Activated CD8-positive, alpha-beta memory T cell treated with anti-CD3 and anti-CD28 coated beads for 4 hours (primary cell): Measurements from ENCODE around the gene EFCAB8.
A peak's percentile ranks its signal among the peaks of the same experiment; 100 is the strongest.
"Not testable (repeated sequence)": the region's sequence is repeated elsewhere in the genome, so short reads cannot be mapped to it uniquely, and the experiment has no call there.

ENCODE experiments used
- DNase-seq, 2 donors: peaks; one replicate each; pipeline ENCODE4 v3.0.0-alpha.2; 2020; ENCODE audit warnings: low read depth in 2 of 2

Gene EFCAB8

GRCh38 chr20:32886652-32887051, 27.9 kb downstream of the EFCAB8 start:
- DNase-seq, result no peak

DNA sequence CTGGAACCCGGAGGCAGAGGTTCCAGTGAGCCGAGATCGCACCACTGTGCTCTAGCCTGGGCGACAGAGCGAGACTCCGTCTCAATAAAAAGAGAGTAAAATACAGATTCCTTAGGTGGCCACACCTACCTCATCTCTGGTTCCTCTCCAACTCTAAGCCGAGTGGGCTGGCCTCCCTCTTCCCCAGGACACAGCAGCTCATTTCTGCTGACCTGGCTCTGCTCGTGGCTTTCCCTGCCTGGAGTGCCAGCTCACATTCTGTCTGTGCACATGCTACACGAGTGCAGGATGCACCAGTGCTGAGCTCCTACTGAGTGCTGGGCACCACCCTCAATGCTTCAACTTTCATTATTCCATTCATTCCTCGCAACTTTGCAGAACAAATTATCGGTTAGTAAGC, 28.8 kb downstream of the EFCAB8 start:
- no peak for DNase-seq

DNA sequence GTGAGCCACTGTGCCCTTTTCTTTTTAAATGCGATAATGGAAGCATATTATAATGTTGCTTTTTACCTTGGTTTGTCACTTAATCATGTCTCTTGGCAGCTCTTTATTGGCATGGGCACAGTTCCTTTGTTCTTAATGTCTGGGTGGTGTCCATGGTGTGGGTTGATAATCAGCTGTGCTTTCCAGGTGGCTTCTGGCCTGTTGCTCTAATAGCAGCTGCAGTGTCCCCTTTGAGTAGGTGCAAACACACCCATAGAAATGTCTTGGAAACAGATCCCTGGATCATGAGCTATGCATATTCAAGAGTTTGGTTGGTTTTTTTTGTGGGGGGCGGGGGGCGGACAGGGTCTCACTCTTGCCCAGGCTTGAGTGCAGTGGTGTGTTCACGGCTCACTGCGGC, 29.9 kb downstream of the EFCAB8 start:
- DNase-seq, result no peak

DNA sequence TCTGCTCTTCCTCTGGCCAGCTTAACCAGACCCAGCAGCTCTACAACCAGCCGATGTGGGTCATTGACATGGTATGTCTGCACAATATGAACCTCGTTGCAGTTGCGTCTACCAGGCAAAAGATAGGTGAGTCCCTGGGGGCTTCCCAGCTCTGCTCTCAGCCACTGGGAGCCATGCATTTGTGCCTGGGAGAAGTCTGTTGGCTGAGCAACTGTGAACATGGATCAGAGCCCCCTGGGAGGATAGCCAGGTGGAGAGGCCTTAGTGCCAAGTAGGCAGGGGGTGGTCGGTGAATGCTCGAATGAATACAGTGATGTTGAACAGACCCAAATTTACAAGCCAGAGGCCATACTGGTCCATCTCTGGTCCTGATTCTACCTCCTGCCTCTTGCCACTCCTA, 30.6 kb downstream of the EFCAB8 start:
- DNase-seq, result no peak

GRCh38 chr20:32891491-32891890, 32.8 kb downstream of the EFCAB8 start:
- DNase-seq, result no peak

GRCh38 chr20:32891926-32892660, 33.4 kb downstream of the EFCAB8 start:
- no peak for DNase-seq

GRCh38 chr20:32893263-32894025, 34.7 kb downstream of the EFCAB8 start:
- DNase-seq, result no peak

GRCh38 chr20:32894026-32894483, 35.3 kb downstream of the EFCAB8 start:
- DNase-seq, result no peak

DNA sequence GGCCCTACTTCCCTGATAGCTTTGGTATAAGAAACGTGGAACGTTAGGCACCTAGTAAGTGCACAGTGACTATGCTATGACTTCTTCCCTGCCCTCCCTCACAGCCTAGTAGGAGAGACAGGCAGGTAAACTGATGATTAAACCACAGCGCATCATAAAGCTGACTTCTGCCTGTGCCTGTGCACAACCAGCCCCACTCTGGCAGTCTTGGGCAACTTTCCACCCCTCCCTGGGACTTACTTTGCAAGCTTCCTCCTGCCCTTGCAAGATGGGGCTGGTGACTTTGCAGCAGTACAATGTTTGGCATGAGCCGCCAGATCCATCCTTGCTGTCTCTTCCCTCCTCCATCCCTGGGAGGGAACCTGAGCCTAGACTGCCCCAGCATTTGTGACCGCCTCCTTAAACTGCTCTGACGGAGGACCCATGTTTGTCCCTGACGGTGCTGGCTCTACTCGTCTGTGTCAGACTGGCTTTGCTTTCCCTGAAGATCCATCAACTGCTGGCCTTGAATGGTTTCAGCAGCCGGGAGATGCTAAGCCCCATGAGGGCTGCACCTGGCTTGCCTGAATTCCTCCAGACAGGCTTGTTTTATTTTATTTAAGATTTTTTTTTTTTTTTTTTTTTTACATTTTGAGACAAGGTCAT, 36.1 kb downstream of the EFCAB8 start:
- no peak for DNase-seq

DNA sequence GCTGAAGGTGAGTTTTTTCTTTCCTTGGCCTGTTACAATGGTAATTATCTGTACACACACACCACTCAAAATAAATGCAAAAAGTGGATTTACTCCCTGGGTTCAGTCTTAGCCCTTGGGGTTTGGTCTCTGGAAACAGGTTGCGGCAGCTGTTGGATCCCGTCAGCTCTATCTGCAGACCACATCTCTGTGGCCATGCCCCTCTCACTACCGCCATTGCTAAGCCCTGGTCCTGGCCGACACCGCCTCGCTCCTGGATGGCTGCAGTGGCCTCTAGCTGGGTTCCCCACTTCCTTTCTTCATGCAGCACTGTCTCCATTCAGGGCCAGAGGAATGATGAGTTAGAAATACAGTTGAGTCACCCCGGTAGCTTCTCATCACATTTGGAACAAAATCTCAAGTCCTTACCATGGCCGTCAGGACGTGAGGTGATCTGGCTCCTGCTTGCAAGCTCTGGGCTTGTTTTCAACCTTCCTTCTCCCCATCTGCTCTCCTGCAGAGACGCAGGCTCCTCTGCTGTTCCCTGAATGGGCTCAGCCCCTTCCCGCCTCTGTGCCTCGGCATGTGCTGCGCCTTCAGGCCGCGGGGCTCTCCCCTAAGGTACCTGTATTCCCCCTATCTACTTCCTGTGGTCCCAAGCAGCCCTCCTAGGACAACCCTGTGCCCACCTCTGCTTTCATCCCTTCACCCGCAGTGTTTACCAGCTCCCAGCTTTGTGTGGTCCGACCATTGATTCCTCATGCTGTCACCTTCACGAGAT, 38.0 kb downstream of the EFCAB8 start:
- DNase-seq, result no peak

DNA sequence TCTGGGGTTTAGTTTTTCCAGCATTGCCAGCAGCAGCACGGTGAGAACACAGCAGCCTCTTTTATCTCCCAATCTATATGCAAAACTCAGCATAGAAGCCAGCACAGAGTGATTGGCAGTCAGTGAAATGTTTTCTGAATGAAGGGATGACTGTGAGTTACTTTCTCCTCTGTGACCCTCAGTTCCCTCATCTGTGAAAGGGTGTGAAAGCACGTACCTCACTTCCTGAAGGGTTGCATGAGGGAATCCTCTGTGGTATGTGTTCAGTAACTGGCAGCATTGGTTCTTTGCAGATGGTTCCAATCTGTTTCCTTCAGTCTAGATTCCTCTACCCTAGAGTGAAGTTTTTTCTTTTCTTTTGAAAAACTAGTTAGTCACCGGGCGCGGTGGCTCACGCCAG, 40.0 kb downstream of the EFCAB8 start:
- no peak for DNase-seq

- peak; percentile 30 to 44 for DNase-seq
Measured at GRCh38 chr20:32902456-32903420, 44.0 kb downstream of the EFCAB8 start.

DNA sequence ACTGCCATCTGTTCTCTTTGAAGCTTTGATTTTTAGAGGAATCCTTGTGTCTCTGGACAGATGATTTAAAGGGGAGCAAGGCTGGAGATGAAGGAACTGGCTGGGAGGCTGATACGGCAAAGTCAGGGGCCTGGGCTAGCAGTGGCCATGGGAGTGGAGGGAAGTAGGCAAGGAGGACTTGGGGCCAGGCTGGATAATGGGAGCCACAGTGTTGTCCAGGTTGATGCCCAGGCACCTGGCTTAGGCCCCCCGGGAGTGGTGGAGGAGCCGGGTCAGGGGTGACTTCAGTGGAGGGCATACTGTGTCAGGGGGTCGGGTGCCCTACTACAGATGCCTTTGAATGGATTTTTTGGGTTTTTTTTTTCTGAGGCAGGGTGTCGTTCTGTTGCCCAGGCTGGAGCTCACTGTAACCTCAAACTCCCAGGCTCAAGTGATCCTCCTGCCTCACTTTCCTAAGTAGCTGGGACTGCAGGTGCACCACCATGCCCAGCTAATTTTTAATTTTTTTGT, 45.0 kb downstream of the EFCAB8 start:
- no peak for DNase-seq

GRCh38 chr20:32904678-32905077, 46.0 kb downstream of the EFCAB8 start:
- DNase-seq, result not testable (repeated sequence)

DNA sequence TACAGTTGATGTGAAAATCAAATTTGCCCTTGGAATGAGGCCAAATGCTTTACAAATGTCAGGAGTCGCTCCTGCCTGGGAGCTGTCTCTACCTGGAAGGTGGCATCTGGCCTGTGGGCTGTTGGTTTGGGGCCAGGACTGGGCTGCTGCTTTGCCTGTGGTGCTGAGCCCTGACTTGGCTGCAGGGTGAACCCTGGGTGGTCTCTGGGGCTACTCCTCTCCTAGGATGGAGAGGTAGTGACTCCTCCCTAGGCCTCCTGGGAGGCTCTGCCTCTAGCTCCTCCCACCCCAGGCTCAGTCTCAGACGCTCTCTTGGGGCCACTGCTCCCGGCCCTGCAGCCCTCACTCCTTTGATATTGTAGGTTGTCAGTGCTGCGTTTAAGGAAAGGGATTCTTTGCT, 47.5 kb downstream of the EFCAB8 start:
- no peak for DNase-seq

- no peak for DNase-seq
Measured at GRCh38 chr20:32906871-32907495, 48.3 kb downstream of the EFCAB8 start.

DNA sequence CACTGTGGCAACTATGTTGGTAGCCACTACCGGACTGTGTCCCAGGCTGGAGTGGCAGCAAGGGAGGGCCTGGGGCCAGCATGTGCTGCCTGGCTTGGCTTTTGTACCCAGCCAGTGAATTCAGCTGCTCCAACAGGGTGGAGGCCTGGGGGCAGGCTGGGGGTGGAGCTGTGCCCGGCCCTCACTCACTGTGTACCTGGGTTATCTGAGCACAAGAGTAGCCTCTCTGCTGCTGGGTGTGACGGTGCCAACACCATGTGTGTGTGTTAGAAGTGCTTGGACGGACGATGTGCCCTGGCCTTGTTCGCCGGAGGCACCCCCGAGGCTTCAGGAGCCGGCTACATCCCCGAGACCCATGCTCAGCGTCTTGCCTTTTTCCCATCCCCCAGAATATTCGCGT, 49.2 kb downstream of the EFCAB8 start:
- DNase-seq, result no peak

DNA sequence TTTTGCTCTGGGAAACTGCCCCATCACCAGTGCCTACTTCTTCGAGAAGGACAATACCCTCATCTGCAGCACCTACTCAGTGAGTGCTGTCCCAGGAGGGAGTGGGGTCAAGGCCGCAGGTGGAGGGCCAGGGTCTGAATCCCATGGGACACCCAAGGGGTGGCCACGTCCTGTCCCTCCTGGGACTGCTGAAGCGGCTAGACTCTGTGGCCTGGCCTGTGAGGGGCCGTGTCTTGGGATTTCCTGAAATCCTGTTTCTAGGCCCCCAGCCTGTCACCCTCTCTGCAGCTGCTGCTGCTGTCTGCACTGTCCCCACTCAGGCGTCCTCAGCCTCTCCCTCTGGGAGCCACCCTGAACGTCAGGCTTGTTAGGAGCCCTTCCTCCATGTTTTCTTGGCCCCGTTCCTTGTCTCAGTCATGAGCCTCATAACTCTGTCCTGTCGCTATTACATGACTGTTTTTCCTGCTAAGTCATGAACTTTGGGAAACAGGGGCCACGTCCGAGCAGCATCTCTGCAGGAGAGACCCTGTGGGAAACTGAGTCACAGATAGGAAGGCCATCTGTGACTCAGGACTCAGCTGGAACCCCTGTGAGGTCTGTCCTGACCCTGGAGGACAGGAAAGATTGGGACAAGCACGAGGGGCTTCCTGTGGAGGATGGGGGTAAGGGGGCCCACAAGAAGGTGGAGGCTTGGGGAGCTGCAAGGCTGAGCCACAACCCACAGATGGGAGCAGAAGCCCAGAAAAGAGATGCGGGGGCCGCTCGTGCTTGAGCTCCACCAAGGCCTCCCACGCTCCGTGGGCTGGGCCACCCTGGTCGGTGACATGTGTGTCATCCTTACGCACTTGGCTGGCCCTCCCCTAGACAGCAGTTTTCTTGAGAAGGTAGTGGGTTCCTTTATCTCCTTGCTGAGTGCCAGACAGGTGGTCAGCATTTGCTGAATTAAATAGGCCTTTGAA, 49.9 kb downstream of the EFCAB8 start:
- peak; percentile 20 to 24 for DNase-seq

- DNase-seq, result no peak
Measured at GRCh38 chr20:32909451-32909850, 50.7 kb downstream of the EFCAB8 start.
